Retinal pigment epithelial cell (primary cell): Measurements from ENCODE around the gene VEGFA.

Source experiments
- DNase-seq: peaks from one replicate; pipeline ENCODE4 v3.0.0-alpha.2; 2010; ENCODE audit warnings: low read depth
- H3K4me3 ChIP-seq: 2 replicates; pipeline ENCODE4 v1.5.1; 2011; ENCODE audit warnings: mild to moderate bottlenecking, low read length, control low read depth, moderate library complexity
- TF ChIP-seq, protein P1 (sequence below): conservative IDR thresholded peaks from 2 replicates; pipeline ENCODE4 v1.5.1; 2011; ENCODE audit warnings: low read depth, low read length, control low read depth, inconsistent platforms

Gene VEGFA

GRCh38 chr6:43735642-43736199 is 34.3 kb upstream of the VEGFA start:
- no peak for DNase-seq
- TF ChIP-seq, protein P1, sequence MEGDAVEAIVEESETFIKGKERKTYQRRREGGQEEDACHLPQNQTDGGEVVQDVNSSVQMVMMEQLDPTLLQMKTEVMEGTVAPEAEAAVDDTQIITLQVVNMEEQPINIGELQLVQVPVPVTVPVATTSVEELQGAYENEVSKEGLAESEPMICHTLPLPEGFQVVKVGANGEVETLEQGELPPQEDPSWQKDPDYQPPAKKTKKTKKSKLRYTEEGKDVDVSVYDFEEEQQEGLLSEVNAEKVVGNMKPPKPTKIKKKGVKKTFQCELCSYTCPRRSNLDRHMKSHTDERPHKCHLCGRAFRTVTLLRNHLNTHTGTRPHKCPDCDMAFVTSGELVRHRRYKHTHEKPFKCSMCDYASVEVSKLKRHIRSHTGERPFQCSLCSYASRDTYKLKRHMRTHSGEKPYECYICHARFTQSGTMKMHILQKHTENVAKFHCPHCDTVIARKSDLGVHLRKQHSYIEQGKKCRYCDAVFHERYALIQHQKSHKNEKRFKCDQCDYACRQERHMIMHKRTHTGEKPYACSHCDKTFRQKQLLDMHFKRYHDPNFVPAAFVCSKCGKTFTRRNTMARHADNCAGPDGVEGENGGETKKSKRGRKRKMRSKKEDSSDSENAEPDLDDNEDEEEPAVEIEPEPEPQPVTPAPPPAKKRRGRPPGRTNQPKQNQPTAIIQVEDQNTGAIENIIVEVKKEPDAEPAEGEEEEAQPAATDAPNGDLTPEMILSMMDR, result no peak

GRCh38 chr6:43736211-43736786 is 33.7 kb upstream of the VEGFA start:
- TF ChIP-seq, protein P1, result no peak
- H3K4me3 ChIP-seq, result no peak overlapping the region
- no peak for DNase-seq

More at GRCh38 chr6:43735642-43736199, 34.3 kb upstream of the VEGFA start:
- no peak overlapping the region for H3K4me3 ChIP-seq

DNA sequence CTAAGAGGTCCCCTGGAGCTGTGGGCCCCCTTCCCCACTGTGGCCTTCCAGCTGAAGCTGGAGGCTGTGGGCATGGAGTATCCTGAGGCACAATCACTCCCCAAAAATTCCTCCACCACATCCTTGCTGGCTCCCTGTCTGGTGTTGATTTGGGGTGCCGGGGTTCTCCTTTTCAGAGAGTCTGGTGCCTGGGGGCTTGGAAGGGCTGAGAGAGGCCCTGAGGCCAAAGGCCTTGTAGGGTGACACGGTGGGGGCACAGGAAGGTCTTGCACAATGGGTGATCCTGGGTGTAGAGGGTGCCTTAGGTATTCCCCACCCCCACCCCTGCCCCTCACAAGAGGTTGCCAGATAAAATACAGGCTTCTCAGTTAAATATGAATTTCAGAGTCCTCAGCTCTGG is 33.2 kb upstream of the VEGFA start:
- H3K4me3 ChIP-seq, result no peak overlapping the region
- TF ChIP-seq, protein P1, result no peak
- DNase-seq, result no peak

DNA sequence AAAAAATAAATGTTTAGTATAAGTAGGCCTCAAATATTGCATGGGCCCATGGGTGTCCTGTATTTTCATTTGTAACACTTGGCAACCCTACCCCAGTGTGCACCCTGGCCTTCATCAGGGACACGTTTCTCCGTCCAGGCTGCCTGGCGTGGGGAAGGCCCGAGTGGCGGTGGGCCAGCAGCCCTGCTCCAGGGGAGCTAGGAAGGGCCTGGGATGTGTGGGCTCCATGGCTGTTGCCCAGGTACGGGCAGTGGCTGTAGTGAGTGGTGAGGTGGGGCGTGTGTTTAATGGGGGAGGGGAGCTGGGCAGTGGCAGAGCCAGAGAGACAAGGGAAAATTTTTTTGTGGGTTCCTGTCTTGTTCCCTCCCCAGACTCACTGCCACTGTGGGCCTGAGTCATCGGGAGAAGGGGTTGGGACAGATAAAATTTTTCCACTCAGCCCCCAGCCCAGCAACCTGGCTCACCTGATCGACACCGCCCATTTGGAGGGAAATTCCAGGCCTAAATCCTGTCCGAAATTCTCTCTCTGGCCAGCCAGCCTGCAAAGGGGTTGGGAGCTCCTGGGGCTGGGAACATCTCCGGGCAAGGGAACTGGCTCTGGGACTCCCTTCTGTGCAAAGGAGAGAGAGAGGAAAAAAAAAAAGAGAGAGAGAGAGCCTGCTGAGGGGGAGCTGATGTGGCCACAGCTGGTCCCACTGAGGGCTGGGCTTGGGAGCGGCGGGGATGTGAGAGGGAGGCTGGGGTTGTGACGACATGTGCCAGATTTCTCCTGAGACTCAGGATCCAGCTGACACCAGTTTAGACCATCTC is 32.5 kb upstream of the VEGFA start:
- DNase-seq, result no peak
- TF ChIP-seq, protein P1, result no peak
- H3K4me3 ChIP-seq, result no peak overlapping the region

GRCh38 chr6:43738267-43738676 is 31.7 kb upstream of the VEGFA start:
- no peak for DNase-seq
- TF ChIP-seq, protein P1, result no peak
- no peak overlapping the region for H3K4me3 ChIP-seq

- TF ChIP-seq, protein P1, result no peak
- DNase-seq, result no peak
- no peak overlapping the region for H3K4me3 ChIP-seq
These were observed 31.0 kb upstream of the VEGFA start for GRCh38 chr6:43738877-43739641.
